Left renal pelvis (tissue), 4 donors: ENCODE results near the gene TIAL1. TPM values are rescaled to one million over a fixed set of nuclear protein-coding genes. Genes with fewer than 3 reads are reported as not detected.
"Not testable (repeated sequence)": the region's sequence is repeated elsewhere in the genome, so short reads cannot be mapped to it uniquely, and the experiment has no call there.

Experiments used
- DNase-seq, 4 donors: peaks; one replicate each; pipeline ENCODE4 v3.0.0-alpha.2; 2013; ENCODE audit warnings: low read depth in 4 of 4, low spot score in 3 of 4
- polyA plus RNA-seq, 4 donors: library from polyadenylated mRNA; unstranded; fragments of 120-200 nt; gene quantifications; one replicate each; pipeline ENCODE4 v1.2.1, GENCODE V29; 2013; ENCODE audit not compliant: insufficient read length in 4 of 4

The TIAL1 gene
- polyA plus RNA-seq, 4 donors, result 166 to 201 (median 168) TPM

DNA sequence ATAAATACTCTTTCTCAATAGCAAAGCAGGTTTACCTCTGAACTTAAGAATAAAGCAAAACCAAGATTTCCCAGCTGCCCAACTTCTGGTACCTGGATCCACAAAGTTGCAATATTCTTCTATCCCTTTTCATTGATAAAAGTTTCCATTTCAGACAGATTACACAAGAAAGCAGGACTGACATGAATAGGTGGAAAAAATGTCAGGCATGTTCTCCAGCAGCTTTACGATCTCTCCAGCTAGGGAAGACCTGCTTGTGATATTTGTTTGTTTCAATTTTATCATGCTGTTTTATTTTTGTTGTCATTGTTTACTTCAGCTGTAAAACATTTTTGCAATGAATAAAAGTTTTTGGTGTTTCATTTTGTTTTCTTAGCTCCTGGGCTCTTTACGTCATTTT lies 63.3 kb downstream of the TIAL1 start:
- DNase-seq, result no peak

DNA sequence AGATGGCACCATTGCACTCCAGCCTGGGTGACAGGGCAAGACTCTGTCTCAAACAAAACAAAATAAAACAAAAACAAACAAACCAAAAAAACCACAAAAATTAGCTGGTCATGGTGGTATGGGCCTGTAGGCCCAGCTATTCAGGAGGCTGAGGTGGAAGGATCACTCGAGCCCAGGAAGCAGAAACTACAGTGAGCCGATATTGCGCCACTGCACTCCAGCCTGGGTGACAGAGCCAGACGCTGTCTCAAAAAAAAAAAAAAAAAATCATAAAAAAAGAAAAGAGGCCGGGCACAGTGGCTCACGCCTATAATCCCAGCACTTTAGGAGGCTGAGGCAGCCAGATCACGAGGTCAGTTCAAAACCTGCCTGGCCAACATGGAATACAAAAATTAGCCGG lies 64.0 kb downstream of the TIAL1 start:
- not testable (repeated sequence) for DNase-seq

DNA sequence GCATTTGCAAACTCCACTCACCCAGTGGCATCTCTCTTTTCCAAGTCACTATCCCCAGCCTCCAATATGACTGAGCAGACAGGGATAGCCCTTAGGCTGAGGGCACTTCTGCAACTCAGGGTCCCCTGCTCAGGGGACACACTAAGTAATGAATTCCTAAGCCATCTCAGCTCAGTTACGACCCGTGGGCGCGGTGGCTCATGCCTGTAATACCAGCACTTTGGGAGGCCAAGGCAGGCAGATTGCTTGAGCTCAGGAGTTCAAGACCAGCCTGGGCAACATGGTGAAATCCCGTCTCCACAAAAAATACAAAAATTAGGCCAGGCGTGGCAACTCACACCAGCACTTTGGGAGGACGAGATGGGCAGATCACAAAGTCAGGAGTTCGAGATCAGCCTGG lies 64.5 kb downstream of the TIAL1 start:
- DNase-seq, result not testable (repeated sequence)

DNA sequence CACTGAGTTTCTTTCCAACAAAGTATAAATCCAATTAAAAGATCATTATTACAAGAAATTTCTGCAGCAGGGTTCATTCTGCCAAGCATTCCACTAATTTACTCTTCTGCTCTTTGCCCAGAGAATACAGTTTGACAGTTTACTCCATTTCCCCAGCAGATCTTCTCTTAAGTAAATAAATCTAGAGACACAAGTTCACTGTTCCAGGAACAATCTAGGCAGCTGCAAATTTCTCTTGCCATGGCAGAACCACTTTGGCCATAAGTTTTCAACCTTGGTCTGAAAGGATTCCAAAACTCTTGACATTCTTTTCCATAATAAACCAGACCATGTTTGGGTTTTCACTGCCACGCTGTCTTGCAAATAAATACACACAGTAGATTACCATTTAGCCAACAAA lies 65.7 kb downstream of the TIAL1 start:
- DNase-seq, result no peak

DNA sequence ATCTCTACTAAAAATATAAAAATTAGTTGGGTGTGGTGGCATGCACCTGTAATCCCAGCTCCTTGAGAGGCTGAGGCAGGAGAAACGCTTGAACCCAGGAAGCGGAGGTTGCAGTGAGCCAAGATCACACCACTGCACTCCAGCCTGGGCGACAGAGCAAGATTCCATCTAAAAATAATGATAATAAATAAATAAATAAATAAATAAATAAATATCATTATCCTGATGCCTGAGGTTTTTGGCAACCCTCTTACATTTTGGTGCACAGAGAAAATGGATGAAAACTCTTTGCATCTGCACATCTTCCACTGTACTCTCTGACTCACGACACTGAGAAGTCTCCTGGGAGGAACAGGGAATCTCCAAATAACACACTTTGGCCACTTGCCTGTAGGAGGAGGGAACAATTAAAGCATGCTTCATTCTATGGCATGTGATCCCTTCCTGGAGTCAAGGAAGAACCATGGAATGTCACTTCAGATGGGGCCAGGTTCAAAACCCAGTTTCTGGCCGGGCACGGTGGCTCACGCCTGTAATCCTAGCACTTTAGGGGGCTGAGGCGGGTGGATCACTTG lies 68.0 kb downstream of the TIAL1 start:
- not testable (repeated sequence) for DNase-seq

DNA sequence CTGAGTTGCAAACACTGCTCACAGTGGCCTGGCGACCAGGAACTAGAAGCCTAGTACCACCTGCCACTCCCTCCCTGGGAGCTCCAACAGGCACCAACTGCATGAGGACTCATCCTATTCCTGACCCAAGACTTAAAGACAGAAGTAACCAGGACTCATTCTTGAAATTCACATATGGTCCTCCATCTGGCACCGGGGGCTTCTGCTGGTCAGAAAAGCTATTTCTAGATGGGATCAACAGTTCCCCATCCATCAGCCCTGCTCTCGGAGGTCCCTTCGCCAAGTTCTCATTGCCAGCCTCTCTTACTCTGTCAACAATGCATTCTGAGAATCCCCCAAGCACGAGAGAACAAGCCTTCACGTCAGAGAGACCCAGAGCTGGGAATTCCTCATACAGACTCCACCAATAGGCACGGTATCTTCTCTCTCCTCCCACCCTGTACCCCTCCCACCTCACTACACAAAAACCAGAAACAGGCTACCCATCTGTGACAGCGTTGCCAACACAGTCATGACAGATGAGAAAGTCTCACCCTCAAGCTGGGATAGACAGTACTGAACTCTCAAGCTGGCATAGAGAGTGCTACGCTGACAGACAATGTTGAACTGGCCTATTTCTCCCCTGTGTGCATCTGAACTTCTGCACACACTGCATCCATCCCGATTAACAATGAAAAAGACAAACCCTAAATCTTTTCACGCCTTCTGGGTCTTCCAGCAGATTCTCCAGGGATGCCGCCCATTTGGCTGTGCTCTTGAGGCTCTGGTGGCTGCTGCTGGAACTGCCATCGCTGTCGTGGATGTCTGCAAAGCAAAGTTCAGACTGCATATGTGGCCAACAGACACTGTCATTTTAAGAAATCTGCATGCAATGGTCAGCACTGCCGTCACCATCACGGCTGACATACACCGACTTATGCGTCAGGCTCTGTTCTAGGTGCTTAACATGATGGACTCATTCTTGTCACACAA lies 69.9 kb downstream of the TIAL1 start:
- no peak for DNase-seq

DNA sequence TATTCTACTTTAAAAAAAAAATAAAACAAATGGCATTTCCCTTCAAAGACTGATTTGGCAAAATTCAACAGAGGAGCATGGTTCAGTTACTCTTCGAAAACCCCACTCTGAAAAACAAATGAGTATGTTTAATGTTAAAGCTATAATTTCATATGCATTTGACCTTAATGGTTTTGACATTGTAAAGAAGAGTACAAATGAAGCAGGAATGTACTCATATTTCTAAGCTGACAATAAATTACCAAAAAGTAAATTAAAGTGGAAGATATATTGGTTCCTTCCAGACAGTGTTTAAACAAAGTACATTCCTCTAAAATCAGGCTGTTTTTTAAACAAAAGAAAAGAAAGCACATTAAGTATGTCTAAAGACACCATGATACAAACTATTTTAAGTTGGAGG lies 70.6 kb downstream of the TIAL1 start:
- DNase-seq, result no peak

DNA sequence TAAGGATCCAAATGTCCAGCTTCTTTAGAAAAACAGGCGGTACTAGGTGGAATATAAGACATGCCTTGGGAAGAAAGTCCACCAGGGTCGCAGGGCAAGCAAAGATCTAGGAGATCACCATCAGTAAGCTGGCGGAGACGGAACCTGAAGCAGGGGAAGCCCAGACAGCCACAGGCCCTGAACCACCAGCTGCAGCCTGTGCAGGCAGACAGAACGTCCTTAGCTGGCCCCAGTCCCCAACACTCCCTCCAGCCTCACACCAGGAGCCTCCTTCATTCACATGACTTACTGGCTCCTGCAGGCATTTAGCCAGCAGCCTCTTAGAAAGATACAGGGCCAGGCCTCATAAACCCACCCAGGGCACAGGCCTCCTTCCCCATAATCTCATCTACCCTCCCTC lies 71.6 kb downstream of the TIAL1 start:
- DNase-seq, result no peak

DNA sequence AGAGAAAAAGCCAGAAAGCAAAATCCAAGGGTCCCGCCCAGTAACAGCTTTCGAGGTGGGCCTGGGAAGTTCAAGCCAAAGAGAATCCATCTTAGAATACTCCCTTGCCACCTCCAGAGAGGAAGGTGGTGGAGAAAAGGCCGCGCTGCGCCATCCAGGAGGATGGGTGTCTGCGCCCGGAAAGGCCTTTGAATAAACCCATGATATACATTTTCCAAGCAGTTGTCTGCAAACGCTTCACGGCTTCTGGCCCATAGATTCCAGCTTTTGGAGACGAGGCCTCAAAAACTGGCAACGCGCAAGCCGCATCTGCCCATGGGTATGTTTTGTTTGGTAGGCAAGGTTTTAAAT lies 72.1 kb downstream of the TIAL1 start:
- no peak for DNase-seq

DNA sequence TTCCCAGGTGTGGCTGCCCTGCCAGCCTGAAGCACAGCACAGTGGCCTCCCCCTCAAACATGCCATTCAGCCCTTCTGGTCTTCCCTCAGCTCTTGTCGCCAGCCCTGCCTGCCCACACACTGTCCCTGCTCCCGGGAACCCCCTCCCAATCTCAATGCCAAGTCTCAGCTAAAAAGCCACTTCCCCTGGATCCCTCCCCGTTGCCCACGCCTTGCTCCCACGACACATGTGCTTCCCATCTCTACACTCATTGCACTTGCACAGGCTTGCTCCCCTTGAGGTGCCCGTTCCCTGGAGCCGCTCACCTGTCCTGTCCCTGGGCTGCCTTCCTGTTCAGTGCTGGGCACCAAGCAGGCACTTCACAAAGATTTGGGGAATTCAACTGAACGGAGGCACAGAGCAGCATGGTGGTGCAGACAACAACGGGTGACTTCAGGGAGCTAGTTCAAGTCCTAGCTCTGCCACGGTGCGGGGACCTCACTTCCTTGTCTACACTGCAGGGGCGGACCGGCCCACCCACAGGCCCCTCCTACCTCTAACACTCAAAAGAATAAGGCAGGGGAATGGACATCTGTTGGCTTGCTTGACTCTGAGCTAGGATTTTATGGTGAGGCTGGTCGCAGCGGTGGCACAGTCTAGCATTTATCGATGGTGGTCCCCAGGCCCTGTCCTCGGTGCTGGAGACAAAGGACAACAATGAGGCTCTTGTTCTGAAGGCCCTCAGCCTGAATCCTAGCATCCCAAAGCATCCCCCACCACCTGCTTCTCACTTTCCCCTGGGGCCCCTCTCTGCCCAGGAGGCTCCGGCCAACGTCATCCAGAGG lies 72.7 kb downstream of the TIAL1 start:
- no peak for DNase-seq

Other genes with a start within 250 kb of the TIAL1 start
- gene RGS10, start 54.2 kb downstream of the TIAL1 start, polyA plus RNA-seq, result 10 to 100 TPM; 32.7 to 39.4 (median 36.2) TPM
- 10 to 100 TPM; 22.5 to 31.1 (median 28.2) TPM for gene BAG3, start 54.4 kb upstream of the TIAL1 start, polyA plus RNA-seq
- 10 to 100 TPM; 54.4 to 70.9 (median 59.3) TPM for gene INPP5F, start 129.1 kb upstream of the TIAL1 start, polyA plus RNA-seq